Activated T-cell treated with anti-CD3 and anti-CD28 coated beads for 24 hours (primary cell): Measurements from ENCODE around the gene CCNY.

Experiments used
- DNase-seq: peaks from one replicate; pipeline ENCODE4 v3.0.0-alpha.2; 2020; ENCODE audit warnings: low read depth

CCNY gene

GRCh38 chr10:35585903-35586535 lies 249.7 kb downstream of the CCNY start:
- DNase-seq, result no peak

- DNase-seq, result no peak
Measured at GRCh38 chr10:35588836-35589235, 252.5 kb downstream of the CCNY start.

GRCh38 chr10:35592441-35592840 lies 256.1 kb downstream of the CCNY start:
- no peak for DNase-seq

- DNase-seq, result no peak
Measured at GRCh38 chr10:35594115-35595079, 258.1 kb downstream of the CCNY start.

- no peak for DNase-seq
Measured at GRCh38 chr10:35595106-35595505, 258.8 kb downstream of the CCNY start.

GRCh38 chr10:35598379-35598778 lies 262.1 kb downstream of the CCNY start:
- DNase-seq, result no peak

GRCh38 chr10:35600193-35600592 lies 263.9 kb downstream of the CCNY start:
- no peak for DNase-seq

- DNase-seq, result no peak
Measured at GRCh38 chr10:35605191-35605590, 268.9 kb downstream of the CCNY start, which contains the start of gene GJD4. Gene GJD4 (plus strand): TSS chr10:35605341. CDS start chr10:35605568, 227 bp downstream.

- DNase-seq, result no peak
Measured at GRCh38 chr10:35606430-35606829, 270.1 kb downstream of the CCNY start.

- no peak for DNase-seq
Measured at GRCh38 chr10:35607475-35608327, 271.4 kb downstream of the CCNY start.

- DNase-seq, result no peak
Measured at GRCh38 chr10:35608328-35608672, 272.0 kb downstream of the CCNY start.

GRCh38 chr10:35611750-35612149 lies 275.4 kb downstream of the CCNY start:
- no peak for DNase-seq

- DNase-seq, result no peak
Measured at GRCh38 chr10:35612385-35613106, 276.2 kb downstream of the CCNY start.

- no peak for DNase-seq
Measured at GRCh38 chr10:35613107-35613440, 276.8 kb downstream of the CCNY start.

- no peak for DNase-seq
Measured at GRCh38 chr10:35613597-35614226, 277.4 kb downstream of the CCNY start.

- no peak for DNase-seq
Measured at GRCh38 chr10:35614312-35614711, 278.0 kb downstream of the CCNY start.
